GM13977 (cell line): ENCODE results near the gene RECQL5.

ENCODE experiments used
- DNase-seq: peaks from one replicate; pipeline ENCODE4 v3.0.0; 2012; ENCODE audit warnings: low spot score
- CTCF ChIP-seq: IDR thresholded peaks from 2 replicates; pipeline ENCODE4 v1.5.1; 2012; ENCODE audit warnings: mild to moderate bottlenecking, control low read depth; ENCODE audit not compliant: insufficient read depth; ENCODE audit errors: extremely low read depth, missing control alignments
- in situ Hi-C: fragments of 300-500 bp; cut with MboI; formaldehyde crosslinking; loops from one replicate; pipeline ENCODE4 v1.12.0; 2022; ENCODE audit warnings: low sequenced_read_pairs, low pct_unique_long_range_greater_than_20kb, mixed read lengths, inconsistent platforms; ENCODE audit not compliant: unreplicated experiment

RECQL5 gene

DNA sequence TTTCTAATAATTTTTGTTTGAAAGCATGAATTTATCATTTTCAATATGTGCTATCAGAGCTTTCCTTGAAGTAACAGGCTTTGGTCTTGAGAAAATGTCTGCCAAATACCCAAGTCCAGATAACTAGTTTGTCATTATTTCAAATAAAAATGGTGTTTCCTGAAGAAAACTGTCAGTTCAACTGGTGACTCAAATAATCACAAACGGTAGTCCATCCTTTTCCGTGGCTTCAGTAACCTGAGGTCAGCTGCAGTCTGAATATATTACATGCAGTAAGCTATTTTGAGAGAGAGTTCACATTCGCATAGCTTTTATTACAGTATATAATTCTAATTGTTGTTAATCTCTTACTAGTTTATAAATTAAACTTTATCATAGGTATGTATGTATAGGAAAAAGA lies 9.5 kb upstream of the RECQL5 start:
- in situ Hi-C loops: loop anchor here (10.0 kb wide), 1 partner anchor 68 kb away; no protein-coding TSS in a partner anchor
- no peak for TF ChIP-seq CTCF
- no peak for DNase-seq

DNA sequence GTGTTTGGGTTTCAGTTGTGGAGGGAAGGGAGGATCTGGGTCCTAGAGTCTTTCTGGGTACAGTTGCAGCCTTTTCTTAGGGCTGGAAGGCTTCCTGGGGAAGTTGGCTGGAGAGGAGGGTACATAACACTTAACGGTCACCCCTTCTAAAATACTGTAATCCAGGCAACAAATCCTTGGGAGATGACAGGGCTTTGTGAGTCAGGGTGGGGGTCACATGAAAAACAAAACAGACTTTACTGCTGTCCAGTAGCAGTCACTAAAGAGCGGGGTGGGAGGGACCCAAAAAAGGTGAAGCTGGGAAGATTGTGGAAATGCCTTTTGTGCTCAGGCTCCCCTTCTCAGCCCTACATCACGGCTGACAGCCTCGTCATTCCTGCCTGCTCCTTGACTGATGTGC lies 6.5 kb upstream of the RECQL5 start:
- TF ChIP-seq CTCF: no peak
- in situ Hi-C loops: loop anchor here (10.0 kb wide), 1 partner anchor 71 kb away; no protein-coding TSS in a partner anchor
- DNase-seq: no peak

DNA sequence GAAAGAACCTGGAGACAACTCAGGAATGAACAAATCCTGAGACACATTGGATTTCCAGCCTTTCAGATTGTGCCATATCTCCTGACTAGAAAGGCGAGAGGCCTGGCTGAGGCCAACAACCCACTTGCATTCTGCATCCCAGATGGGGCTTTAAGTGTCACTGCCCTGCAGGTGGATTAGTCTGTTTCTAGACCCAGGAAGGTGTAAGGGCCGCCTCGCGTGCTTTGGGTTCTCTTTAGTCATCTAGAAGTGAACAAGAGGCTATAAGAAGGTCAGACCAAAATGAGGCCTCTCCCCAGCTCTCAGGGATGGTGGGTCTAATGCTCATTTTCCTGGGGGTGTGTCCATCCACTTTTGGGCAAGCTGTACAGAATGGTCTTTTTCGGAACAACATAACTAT lies 5.1 kb upstream of the RECQL5 start:
- in situ Hi-C loops: loop anchor here (10.0 kb wide), 1 partner anchor 73 kb away; no protein-coding TSS in a partner anchor
- TF ChIP-seq CTCF: no peak

DNA sequence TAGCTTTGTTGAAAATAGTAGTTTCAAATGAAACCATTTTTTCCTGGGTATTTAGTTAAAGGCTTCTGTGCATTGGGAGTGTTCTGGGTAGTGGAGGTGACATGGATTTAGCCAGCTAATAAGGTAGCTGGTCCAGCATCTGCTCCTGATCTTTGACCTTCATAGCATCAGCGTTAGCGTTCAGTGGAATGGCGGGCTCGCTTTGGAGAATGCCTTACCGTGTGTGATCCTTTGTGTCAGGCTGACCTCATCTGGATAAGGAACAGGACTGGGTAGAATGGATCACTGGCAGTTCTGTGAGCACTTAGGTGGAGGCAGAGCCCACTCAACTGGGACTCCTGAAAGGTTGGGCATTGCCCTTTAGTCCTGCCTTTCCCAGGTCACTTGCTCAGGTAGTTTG lies 3.9 kb upstream of the RECQL5 start:
- TF ChIP-seq CTCF: no peak
- no peak for DNase-seq
- in situ Hi-C loops: loop anchor here (10.0 kb wide), 1 partner anchor 74 kb away; no protein-coding TSS in a partner anchor

More for the DNA sequence above, 5.1 kb upstream of the RECQL5 start:
- no peak for DNase-seq

DNA sequence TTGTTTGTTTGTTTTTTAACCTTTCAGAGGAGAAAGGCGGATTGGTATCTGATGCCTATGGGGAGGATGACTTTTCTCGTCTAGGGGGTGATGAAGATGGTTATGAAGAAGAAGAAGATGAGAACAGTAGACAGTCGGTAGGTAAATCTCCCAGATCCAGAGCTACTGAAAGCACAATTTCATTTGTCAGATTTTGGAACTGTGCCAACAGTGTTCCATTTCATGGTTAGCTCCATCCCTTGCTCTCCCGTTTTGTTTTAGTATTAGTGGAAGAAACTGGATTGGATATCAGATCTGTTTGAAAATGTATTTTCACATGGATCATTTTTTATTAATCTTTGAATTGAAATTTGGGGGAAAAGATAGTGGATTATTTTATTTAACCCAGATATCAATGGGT lies 1.5 kb upstream of the RECQL5 start:
- no peak for DNase-seq
- TF ChIP-seq CTCF: no peak
- in situ Hi-C loops: no loop called here

DNA sequence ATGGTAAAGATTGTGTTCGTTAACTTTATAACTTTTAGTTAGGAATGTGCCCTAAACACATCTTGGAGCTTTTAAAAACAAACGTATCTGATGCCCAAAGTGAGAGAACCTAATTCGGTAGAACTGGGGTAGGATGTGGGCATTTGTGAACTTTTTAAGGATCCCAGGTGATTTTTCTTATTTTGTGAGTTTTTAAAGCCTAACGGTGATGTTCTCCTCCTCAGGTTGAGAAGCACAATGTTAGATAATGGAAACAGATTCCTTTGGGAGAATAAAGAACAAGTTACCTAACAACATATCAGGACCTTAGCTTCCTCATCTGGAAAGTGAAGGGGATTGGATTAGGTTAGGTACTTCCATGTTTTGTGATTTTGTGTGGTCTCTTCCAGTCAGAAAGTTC lies 871 bp upstream of the RECQL5 start:
- no peak for TF ChIP-seq CTCF
- no peak for DNase-seq

GRCh38 chr17:75665981-75666380 lies 973 bp downstream of the RECQL5 start:
- in situ Hi-C loops: no loop called here
- no peak for TF ChIP-seq CTCF
- DNase-seq: no peak

More for the DNA sequence above, 871 bp upstream of the RECQL5 start:
- in situ Hi-C loops: no loop called here
